ENCODE measurements around the gene LTN1.

The LTN1 gene

GRCh38 chr21:28960245-28960644 is 32.4 kb downstream of the LTN1 start:
- peaks cover 43 to 57% of the 10 kb centered on the region in 2 donors for H3K36me3 ChIP-seq (ENCODE audit: control insufficient read depth in 2 of 2, insufficient read depth in 2 of 2, low read length in 2 of 2)
- H3K4me3 ChIP-seq (ENCODE audit: low read length in 2 of 2), result no peak overlapping the region
- H3K27ac ChIP-seq (ENCODE audit: low read depth in 2 of 2, low read length in 2 of 2), result no peak overlapping the region
- H3K4me1 ChIP-seq (ENCODE audit: control insufficient read depth in 2 of 2, insufficient read depth in 2 of 2, low read length in 2 of 2), result no peaks in the 10 kb centered on the region
- H3K27me3 ChIP-seq (ENCODE audit: control insufficient read depth in 2 of 2, insufficient read depth in 2 of 2, low read length in 2 of 2), result no peaks in the 10 kb centered on the region
- no peaks in the 10 kb centered on the region for H3K9me3 ChIP-seq (ENCODE audit: control insufficient read depth in 2 of 2, low read length in 2 of 2)
- H3K9ac ChIP-seq (ENCODE audit: low read depth in 1 of 2, low read length in 2 of 2), result no peak overlapping the region

- Histone ChIP-seq H3K27me3 (ENCODE audit: control insufficient read depth in 2 of 2, insufficient read depth in 2 of 2, low read length in 2 of 2) (no peaks in the 10 kb centered on the region), H3K4me3 (ENCODE audit: low read length in 2 of 2) (no peak overlapping the region), H3K4me1 (ENCODE audit: control insufficient read depth in 2 of 2, insufficient read depth in 2 of 2, low read length in 2 of 2) (no peaks in the 10 kb centered on the region), H3K9me3 (ENCODE audit: control insufficient read depth in 2 of 2, low read length in 2 of 2) (no peaks in the 10 kb centered on the region), H3K9ac (ENCODE audit: low read depth in 1 of 2, low read length in 2 of 2) (no peak overlapping the region), H3K27ac (ENCODE audit: low read depth in 2 of 2, low read length in 2 of 2) (no peak overlapping the region), H3K36me3 (ENCODE audit: control insufficient read depth in 2 of 2, insufficient read depth in 2 of 2, low read length in 2 of 2) (peaks cover 39 to 56% of the 10 kb centered on the region in 2 donors)
Observed at GRCh38 chr21:28959367-28960099, 33.1 kb downstream of the LTN1 start.

- H3K9me3 ChIP-seq (ENCODE audit: control insufficient read depth in 2 of 2, low read length in 2 of 2), result no peaks in the 10 kb centered on the region
- H3K9ac ChIP-seq (ENCODE audit: low read depth in 1 of 2, low read length in 2 of 2), result no peak overlapping the region
- no peak overlapping the region for H3K27ac ChIP-seq (ENCODE audit: low read depth in 2 of 2, low read length in 2 of 2)
- H3K4me3 ChIP-seq (ENCODE audit: low read length in 2 of 2), result no peak overlapping the region
- peaks cover 30 to 44% of the 10 kb centered on the region in 2 donors for H3K36me3 ChIP-seq (ENCODE audit: control insufficient read depth in 2 of 2, insufficient read depth in 2 of 2, low read length in 2 of 2)
- no peaks in the 10 kb centered on the region for H3K27me3 ChIP-seq (ENCODE audit: control insufficient read depth in 2 of 2, insufficient read depth in 2 of 2, low read length in 2 of 2)
- no peaks in the 10 kb centered on the region for H3K4me1 ChIP-seq (ENCODE audit: control insufficient read depth in 2 of 2, insufficient read depth in 2 of 2, low read length in 2 of 2)
Observed at GRCh38 chr21:28953247-28953646, 39.4 kb downstream of the LTN1 start.

GRCh38 chr21:28952686-28953085 is 40.0 kb downstream of the LTN1 start:
- H3K27me3 ChIP-seq (ENCODE audit: control insufficient read depth in 2 of 2, insufficient read depth in 2 of 2, low read length in 2 of 2), result no peaks in the 10 kb centered on the region
- H3K9me3 ChIP-seq (ENCODE audit: control insufficient read depth in 2 of 2, low read length in 2 of 2), result no peaks in the 10 kb centered on the region
- no peak overlapping the region for H3K9ac ChIP-seq (ENCODE audit: low read depth in 1 of 2, low read length in 2 of 2)
- H3K36me3 ChIP-seq (ENCODE audit: control insufficient read depth in 2 of 2, insufficient read depth in 2 of 2, low read length in 2 of 2), result peaks cover 28 to 40% of the 10 kb centered on the region in 2 donors
- H3K27ac ChIP-seq (ENCODE audit: low read depth in 2 of 2, low read length in 2 of 2), result no peak overlapping the region
- H3K4me1 ChIP-seq (ENCODE audit: control insufficient read depth in 2 of 2, insufficient read depth in 2 of 2, low read length in 2 of 2), result no peaks in the 10 kb centered on the region
- H3K4me3 ChIP-seq (ENCODE audit: low read length in 2 of 2), result no peak overlapping the region

GRCh38 chr21:28949318-28949717 is 43.4 kb downstream of the LTN1 start:
- Histone ChIP-seq H3K4me1 (ENCODE audit: control insufficient read depth in 2 of 2, insufficient read depth in 2 of 2, low read length in 2 of 2) (no peaks in the 10 kb centered on the region), H3K36me3 (ENCODE audit: control insufficient read depth in 2 of 2, insufficient read depth in 2 of 2, low read length in 2 of 2) (peaks cover 29 to 45% of the 10 kb centered on the region in 2 donors), H3K9ac (ENCODE audit: low read depth in 1 of 2, low read length in 2 of 2) (no peak overlapping the region), H3K27ac (ENCODE audit: low read depth in 2 of 2, low read length in 2 of 2) (no peak overlapping the region), H3K4me3 (ENCODE audit: low read length in 2 of 2) (no peak overlapping the region), H3K9me3 (ENCODE audit: control insufficient read depth in 2 of 2, low read length in 2 of 2) (no peaks in the 10 kb centered on the region), H3K27me3 (ENCODE audit: control insufficient read depth in 2 of 2, insufficient read depth in 2 of 2, low read length in 2 of 2) (no peaks in the 10 kb centered on the region)

GRCh38 chr21:28944296-28944695 is 48.4 kb downstream of the LTN1 start:
- Histone ChIP-seq H3K27ac (ENCODE audit: low read depth in 2 of 2, low read length in 2 of 2) (no peak overlapping the region), H3K9ac (ENCODE audit: low read depth in 1 of 2, low read length in 2 of 2) (no peak overlapping the region), H3K36me3 (ENCODE audit: control insufficient read depth in 2 of 2, insufficient read depth in 2 of 2, low read length in 2 of 2) (peaks cover 22 to 46% of the 10 kb centered on the region in 2 donors), H3K4me3 (ENCODE audit: low read length in 2 of 2) (no peak overlapping the region), H3K27me3 (ENCODE audit: control insufficient read depth in 2 of 2, insufficient read depth in 2 of 2, low read length in 2 of 2) (no peaks in the 10 kb centered on the region), H3K9me3 (ENCODE audit: control insufficient read depth in 2 of 2, low read length in 2 of 2) (no peaks in the 10 kb centered on the region), H3K4me1 (ENCODE audit: control insufficient read depth in 2 of 2, insufficient read depth in 2 of 2, low read length in 2 of 2) (no peaks in the 10 kb centered on the region)

- H3K4me1 ChIP-seq (ENCODE audit: control insufficient read depth in 2 of 2, insufficient read depth in 2 of 2, low read length in 2 of 2), result no peaks in the 10 kb centered on the region
- H3K27ac ChIP-seq (ENCODE audit: low read depth in 2 of 2, low read length in 2 of 2), result no peak overlapping the region
- no peaks in the 10 kb centered on the region for H3K9me3 ChIP-seq (ENCODE audit: control insufficient read depth in 2 of 2, low read length in 2 of 2)
- H3K9ac ChIP-seq (ENCODE audit: low read depth in 1 of 2, low read length in 2 of 2), result no peak overlapping the region
- H3K4me3 ChIP-seq (ENCODE audit: low read length in 2 of 2), result no peak overlapping the region
- peaks cover 24 to 46% of the 10 kb centered on the region in 2 donors for H3K36me3 ChIP-seq (ENCODE audit: control insufficient read depth in 2 of 2, insufficient read depth in 2 of 2, low read length in 2 of 2)
- H3K27me3 ChIP-seq (ENCODE audit: control insufficient read depth in 2 of 2, insufficient read depth in 2 of 2, low read length in 2 of 2), result no peaks in the 10 kb centered on the region
Observed at GRCh38 chr21:28943631-28944030, 49.0 kb downstream of the LTN1 start.

- Histone ChIP-seq H3K9ac (ENCODE audit: low read depth in 1 of 2, low read length in 2 of 2) (no peak overlapping the region), H3K27ac (ENCODE audit: low read depth in 2 of 2, low read length in 2 of 2) (no peak overlapping the region), H3K4me3 (ENCODE audit: low read length in 2 of 2) (no peak overlapping the region), H3K4me1 (ENCODE audit: control insufficient read depth in 2 of 2, insufficient read depth in 2 of 2, low read length in 2 of 2) (peaks cover 2 to 4% of the 10 kb centered on the region in 2 donors), H3K27me3 (ENCODE audit: control insufficient read depth in 2 of 2, insufficient read depth in 2 of 2, low read length in 2 of 2) (no peaks in the 10 kb centered on the region), H3K36me3 (ENCODE audit: control insufficient read depth in 2 of 2, insufficient read depth in 2 of 2, low read length in 2 of 2) (peaks cover 32 to 34% of the 10 kb centered on the region in 2 donors), H3K9me3 (ENCODE audit: control insufficient read depth in 2 of 2, low read length in 2 of 2) (no peaks in the 10 kb centered on the region)
Observed at GRCh38 chr21:28938726-28939125, 54.0 kb downstream of the LTN1 start.

GRCh38 chr21:28937737-28938136 is 54.9 kb downstream of the LTN1 start:
- H3K4me1 ChIP-seq (ENCODE audit: control insufficient read depth in 2 of 2, insufficient read depth in 2 of 2, low read length in 2 of 2), result peaks cover 2 to 4% of the 10 kb centered on the region in 2 donors

GRCh38 chr21:28936721-28937120 is 56.0 kb downstream of the LTN1 start:
- no peak overlapping the region for H3K9ac ChIP-seq (ENCODE audit: low read depth in 1 of 2, low read length in 2 of 2)
- H3K4me3 ChIP-seq (ENCODE audit: low read length in 2 of 2), result no peak overlapping the region
- H3K27me3 ChIP-seq (ENCODE audit: control insufficient read depth in 2 of 2, insufficient read depth in 2 of 2, low read length in 2 of 2), result no peaks in the 10 kb centered on the region
- H3K4me1 ChIP-seq (ENCODE audit: control insufficient read depth in 2 of 2, insufficient read depth in 2 of 2, low read length in 2 of 2), result peaks cover 2 to 4% of the 10 kb centered on the region in 2 donors
- peaks cover 15 to 22% of the 10 kb centered on the region in 2 donors for H3K36me3 ChIP-seq (ENCODE audit: control insufficient read depth in 2 of 2, insufficient read depth in 2 of 2, low read length in 2 of 2)
- no peak overlapping the region for H3K27ac ChIP-seq (ENCODE audit: low read depth in 2 of 2, low read length in 2 of 2)
- H3K9me3 ChIP-seq (ENCODE audit: control insufficient read depth in 2 of 2, low read length in 2 of 2), result no peaks in the 10 kb centered on the region

More at GRCh38 chr21:28937737-28938136, 54.9 kb downstream of the LTN1 start:
- H3K27ac ChIP-seq (ENCODE audit: low read depth in 2 of 2, low read length in 2 of 2), result no peak overlapping the region
- H3K27me3 ChIP-seq (ENCODE audit: control insufficient read depth in 2 of 2, insufficient read depth in 2 of 2, low read length in 2 of 2), result no peaks in the 10 kb centered on the region
- no peaks in the 10 kb centered on the region for H3K9me3 ChIP-seq (ENCODE audit: control insufficient read depth in 2 of 2, low read length in 2 of 2)
- peaks cover 24 to 26% of the 10 kb centered on the region in 2 donors for H3K36me3 ChIP-seq (ENCODE audit: control insufficient read depth in 2 of 2, insufficient read depth in 2 of 2, low read length in 2 of 2)
- H3K4me3 ChIP-seq (ENCODE audit: low read length in 2 of 2), result no peak overlapping the region
- no peak overlapping the region for H3K9ac ChIP-seq (ENCODE audit: low read depth in 1 of 2, low read length in 2 of 2)

Measured in mucosa of rectum (tissue), 2 donors.